A549 (cell line): ENCODE results near the gene NTS. TPM values are rescaled to one million over a fixed set of nuclear protein-coding genes. Genes with fewer than 3 reads are reported as not detected.

Source experiments
- ATAC-seq, 2 experiments: fragments of 200-7000 bp in 1 of 2; fragments of >200 bp in 1 of 2; cut with Nextera tagmentation in 1 of 2; cut with Tn5 transposase in 1 of 2; 3 replicates each; pipeline versions ENCODE4 v1.8.0 to v1.9.1; 2018 to 2020; ENCODE audit warnings: mild to moderate bottlenecking in 1 of 2, moderate library complexity in 1 of 2
- CTCF ChIA-PET: fragments of 300-600 bp; sonication (Branson Sonifier 250); formaldehyde crosslinking; extraction: SDS; loops from one replicate; lab custom pipeline; 2021; ENCODE audit warnings: antibody characterized with exemption, inconsistent platforms; lab: Yijun Ruan, JAX
- POLR2A ChIA-PET: fragments of 350-600 bp; formaldehyde crosslinking; extraction: SDS; loops from one replicate; lab custom pipeline; 2021; ENCODE audit warnings: antibody characterized with exemption, inconsistent platforms; lab: Yijun Ruan, JAX
- DNase-seq, 2 experiments: peaks; one replicate each; pipeline versions ENCODE4 v3.0.0 to v3.0.0-alpha.2; 2011 to 2016; ENCODE audit warnings: low read depth in 1 of 2, low spot score in 1 of 2
- FAIRE-seq: peaks from 2 replicates; lab custom pipeline; 2011; peaks lifted over from hg19 to GRCh38; lab: Jason Lieb, UNC
- H3K27ac ChIP-seq, 2 experiments: fragments of >200 bp; sonication (Bioruptor Twin); formaldehyde crosslinking; 3 replicates each; pipeline ENCODE4 v1.5.1; 2016 to 2017
- H3K4me1 ChIP-seq: fragments of >200 bp; sonication (Bioruptor Twin); formaldehyde crosslinking; 3 replicates; pipeline ENCODE4 v1.6.1; 2016
- H3K4me2 ChIP-seq: fragments of >200 bp; sonication (Bioruptor Twin); formaldehyde crosslinking; 3 replicates; pipeline ENCODE4 v1.6.1; 2016
- H3K4me3 ChIP-seq: fragments of >200 bp; sonication (Bioruptor Twin); formaldehyde crosslinking; 3 replicates; pipeline ENCODE4 v1.5.1; 2016
- H3K9me3 ChIP-seq: fragments of >200 bp; sonication (Bioruptor Twin); formaldehyde crosslinking; 3 replicates; pipeline ENCODE4 v1.6.1; 2016
- CBX2 ChIP-seq: fragments of 200-600 bp; sonication (generic); IDR thresholded peaks from 2 replicates; pipeline ENCODE4 v1.6.1; 2016; ENCODE audit warnings: low read depth, mild to moderate bottlenecking, borderline replicate concordance
- CEBPB ChIP-seq, 2 experiments: fragments of >200 bp in 1 of 2; sonication (Bioruptor Twin) in 1 of 2; formaldehyde crosslinking in 1 of 2; IDR thresholded peaks; 2 replicates each; pipeline ENCODE4 v1.6.1; 2012 to 2016
- CHD2 ChIP-seq: fragments of 150-350 bp; IDR thresholded peaks from 2 replicates; pipeline ENCODE4 v1.6.1; 2014; ENCODE audit warnings: low read length; ENCODE audit not compliant: partially characterized antibody
- CHD4 ChIP-seq: fragments of 200-600 bp; sonication (generic); IDR thresholded peaks from 2 replicates; pipeline ENCODE4 v1.6.1; 2016; ENCODE audit warnings: antibody characterized with exemption, mild to moderate bottlenecking, borderline replicate concordance
- E2F6 ChIP-seq: IDR thresholded peaks from 2 replicates; pipeline ENCODE4 v1.6.1; 2012; ENCODE audit warnings: low read depth, borderline replicate concordance
- EHF ChIP-seq: fragments of 250-450 bp; sonication (Bioruptor Pico); IDR thresholded peaks from 2 replicates; pipeline ENCODE4 v1.5.0; 2020; ENCODE audit warnings: mild to moderate bottlenecking
- EP300 ChIP-seq, 2 experiments: fragments of >200 bp; sonication (Bioruptor Twin); formaldehyde crosslinking; IDR thresholded peaks; 2 replicates in 1 of 2; 3 replicates in 1 of 2; pipeline ENCODE4 v1.6.1; 2016 to 2017
- ESRRA ChIP-seq: fragments of 150-350 bp; IDR thresholded peaks from 2 replicates; pipeline ENCODE4 v1.6.1; 2014; ENCODE audit warnings: mild to moderate bottlenecking, low read length, borderline replicate concordance
- FOSB ChIP-seq: fragments of 250-450 bp; sonication (Bioruptor Pico); IDR thresholded peaks from 2 replicates; pipeline ENCODE4 v1.5.0; 2020; ENCODE audit warnings: mild to moderate bottlenecking, moderate library complexity
- GATA3 ChIP-seq: IDR thresholded peaks from 2 replicates; pipeline ENCODE4 v1.6.1; 2012; ENCODE audit warnings: borderline replicate concordance
- HOXB13 ChIP-seq: fragments of 250-450 bp; sonication (Bioruptor Pico); IDR thresholded peaks from 2 replicates; pipeline ENCODE4 v1.5.0; 2020; ENCODE audit warnings: low read depth, mild to moderate bottlenecking, moderate library complexity
- JUN ChIP-seq, 2 experiments: fragments of >200 bp; sonication (Bioruptor Twin); formaldehyde crosslinking; IDR thresholded peaks; 2 replicates in 1 of 2; 3 replicates in 1 of 2; pipeline ENCODE4 v1.6.1; 2016 to 2017
- KDM1A ChIP-seq: fragments of 200-600 bp; sonication (generic); IDR thresholded peaks from 2 replicates; pipeline ENCODE4 v1.6.1; 2016; ENCODE audit warnings: low read depth, mild to moderate bottlenecking
- KDM5A ChIP-seq: fragments of 200-600 bp; sonication (generic); IDR thresholded peaks from 2 replicates; pipeline ENCODE4 v1.6.1; 2016; ENCODE audit warnings: antibody characterized with exemption, mild to moderate bottlenecking
- MAZ ChIP-seq: fragments of 150-350 bp; IDR thresholded peaks from 2 replicates; pipeline ENCODE4 v1.6.1; 2014; ENCODE audit warnings: antibody characterized with exemption, low read depth, low read length, borderline replicate concordance
- PBX3 ChIP-seq: IDR thresholded peaks from 2 replicates; pipeline ENCODE4 v1.6.1; 2012
- POLR2A ChIP-seq: IDR thresholded peaks from 2 replicates; pipeline ENCODE4 v1.6.1; 2012; ENCODE audit warnings: mild to moderate bottlenecking, low read length
- POLR2AphosphoS2 ChIP-seq: conservative IDR thresholded peaks from 2 replicates; pipeline ENCODE4 v1.6.1; 2012; ENCODE audit warnings: low read length, improper control_type of control experiment, inconsistent platforms
- RARB ChIP-seq: fragments of 250-450 bp; sonication (Bioruptor Pico); IDR thresholded peaks from 2 replicates; pipeline ENCODE4 v1.8.0; 2021; ENCODE audit warnings: mild to moderate bottlenecking, moderate library complexity
- RFX5 ChIP-seq: fragments of 450-650 bp; IDR thresholded peaks from 2 replicates; pipeline ENCODE4 v1.7.1; 2014; ENCODE audit warnings: antibody characterized with exemption, mild to moderate bottlenecking, moderate library complexity
- TP53 ChIP-seq: fragments of 250-450 bp; sonication (Bioruptor Pico); IDR thresholded peaks from 2 replicates; pipeline ENCODE4 v1.5.0; 2021; ENCODE audit warnings: mild to moderate bottlenecking, moderate library complexity
- ZNF302 ChIP-seq: fragments of 250-450 bp; sonication (Bioruptor Pico); IDR thresholded peaks from 2 replicates; pipeline ENCODE4 v1.9.0; 2021; ENCODE audit warnings: inconsistent platforms, mild to moderate bottlenecking, moderate library complexity
- ZSCAN20 ChIP-seq: fragments of 250-450 bp; sonication (Bioruptor Pico); IDR thresholded peaks from 2 replicates; pipeline ENCODE4 v1.8.0; 2022; ENCODE audit warnings: mild to moderate bottlenecking, moderate library complexity
- WGBS: methylation state at CpG from one replicate; pipeline ENCODE4 v1.1.6; 2017; ENCODE audit errors: missing lambda C conversion rate; 5-methylcytosine and 5-hydroxymethylcytosine counted together
- polyA plus RNA-seq, 4 experiments: library from polyadenylated mRNA; depleted of rRNA in 3 of 4; stranded (reverse); fragments of >200 nt; fragmentation: RNase III in 1 of 4; extraction: RNeasy Plus Mini Kit Qiagen cat#74134 plus additional on column Dnase treatment in 1 of 4; gene quantifications; 2 replicates in 3 of 4; 3 replicates in 1 of 4; pipeline ENCODE4 v1.2.3, GENCODE V29; 2011 to 2017
- TF ChIP-seq, protein P1 (sequence below): fragments of >200 bp; sonication (Bioruptor Twin); formaldehyde crosslinking; IDR thresholded peaks from 3 replicates; pipeline ENCODE4 v1.6.1; 2016
- TF ChIP-seq, protein P2 (sequence below): fragments of >200 bp; sonication (Bioruptor Twin); formaldehyde crosslinking; IDR thresholded peaks from 3 replicates; pipeline ENCODE4 v1.5.1; 2016
- TF ChIP-seq, protein P3 (sequence below): fragments of 250-450 bp; sonication (Bioruptor Pico); IDR thresholded peaks from 2 replicates; pipeline ENCODE4 v1.5.0; 2020; ENCODE audit warnings: low read depth, mild to moderate bottlenecking, moderate library complexity

NTS gene
- polyA plus RNA-seq, 2 of the 4 experiments (the other 2 are of a cell fraction): 101 to 119 TPM

DNA sequence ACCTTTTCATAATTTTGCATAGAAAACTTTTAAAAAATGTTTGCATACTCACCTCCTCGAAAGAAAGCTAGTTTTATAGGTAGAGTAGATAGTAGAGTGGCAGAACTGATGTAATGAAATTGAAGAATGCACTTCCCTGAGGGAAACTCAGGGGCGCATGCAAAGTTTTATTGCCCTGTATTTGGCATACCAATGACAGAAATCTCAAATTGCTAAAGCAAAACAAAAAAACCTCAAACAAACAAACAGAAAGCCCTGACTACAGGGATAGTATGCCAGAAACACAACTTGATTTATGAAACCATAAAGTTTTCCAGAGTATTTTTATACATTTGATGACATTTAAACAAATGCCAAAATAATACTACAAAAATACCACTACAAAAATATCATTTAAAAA lies 39.7 kb upstream of the NTS start:
- ATAC-seq (peak in 1 of 2 experiments; percentile 15; a peak in 1 of 6 replicates), FAIRE-seq (no peak), DNase-seq (no peak)
- no peaks in the 10 kb centered on the region for H3K9me3 ChIP-seq
- CTCF ChIA-PET: interaction anchor here (1.0 kb wide), 1 partner anchor 259 kb away, joined by 4 read pairs; no protein-coding TSS in a partner anchor
- H3K4me3 ChIP-seq: peak overlapping the region; percentile 42
- no peak for TF ChIP-seq CBX2
- no peak for TF ChIP-seq POLR2AphosphoS2
- TF ChIP-seq TP53 (CRISPR knock-in tag): no peak
- TF ChIP-seq CHD4: no peak
- TF ChIP-seq KDM1A: no peak
- TF ChIP-seq MAZ: no peak
- no peak for TF ChIP-seq RFX5
- TF ChIP-seq, protein P1, sequence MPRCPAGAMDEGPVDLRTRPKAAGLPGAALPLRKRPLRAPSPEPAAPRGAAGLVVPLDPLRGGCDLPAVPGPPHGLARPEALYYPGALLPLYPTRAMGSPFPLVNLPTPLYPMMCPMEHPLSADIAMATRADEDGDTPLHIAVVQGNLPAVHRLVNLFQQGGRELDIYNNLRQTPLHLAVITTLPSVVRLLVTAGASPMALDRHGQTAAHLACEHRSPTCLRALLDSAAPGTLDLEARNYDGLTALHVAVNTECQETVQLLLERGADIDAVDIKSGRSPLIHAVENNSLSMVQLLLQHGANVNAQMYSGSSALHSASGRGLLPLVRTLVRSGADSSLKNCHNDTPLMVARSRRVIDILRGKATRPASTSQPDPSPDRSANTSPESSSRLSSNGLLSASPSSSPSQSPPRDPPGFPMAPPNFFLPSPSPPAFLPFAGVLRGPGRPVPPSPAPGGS: no peak
- no peak for TF ChIP-seq POLR2A
- no peak for TF ChIP-seq PBX3
- TF ChIP-seq JUN (IDR thresholded peaks at IDR 0.05): no peak
- no peak for TF ChIP-seq ESRRA
- TF ChIP-seq EP300 (IDR thresholded peaks at IDR 0.05): no peak
- no peak for TF ChIP-seq RARB (CRISPR knock-in tag)
- TF ChIP-seq ZSCAN20 (CRISPR knock-in tag): no peak
- no peak for TF ChIP-seq CHD2
- peaks cover 23% of the 10 kb centered on the region for H3K4me1 ChIP-seq
- POLR2A ChIA-PET: no interaction called here
- H3K4me2 ChIP-seq: peak overlapping the region; percentile 63
- 16% methylated on average over 2 of the region's 2 CpGs for WGBS
- peak overlapping the region in 1 of 2 experiments; percentile 73; a peak in 2 of 6 replicates for H3K27ac ChIP-seq

DNA sequence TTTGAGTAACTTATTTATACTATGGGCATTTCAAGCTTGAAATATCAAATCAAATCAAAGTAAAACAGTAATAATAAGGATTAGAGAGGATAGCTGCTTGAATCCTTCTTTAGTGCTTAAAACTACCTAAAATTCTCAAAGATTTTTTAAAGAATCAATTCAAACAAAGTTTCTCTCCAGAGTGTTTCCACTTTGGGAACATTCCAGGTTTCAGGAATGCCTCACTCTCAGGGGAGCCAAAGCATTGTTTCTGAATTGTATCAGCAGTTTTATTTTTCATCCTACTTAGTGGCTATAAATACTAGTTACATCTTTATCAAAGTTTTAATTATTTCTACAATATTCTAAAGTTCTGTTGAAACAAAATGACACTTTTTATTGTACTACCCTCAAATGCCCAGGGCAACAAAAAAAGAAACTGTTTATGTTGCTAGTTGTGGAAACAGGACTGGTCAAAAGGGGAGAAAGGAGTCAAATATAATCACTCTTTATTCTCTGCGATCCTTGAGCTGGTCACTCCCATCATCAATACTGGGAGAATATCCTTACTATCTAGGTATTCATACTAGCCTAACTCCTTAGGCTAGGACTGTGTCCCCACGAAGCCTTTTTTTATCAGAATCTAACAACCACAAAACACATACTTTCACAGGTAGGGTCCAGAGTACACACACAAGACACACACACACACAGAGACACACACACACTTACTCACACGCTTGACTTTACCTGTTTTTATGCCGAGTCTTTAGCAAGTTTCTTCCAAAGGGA lies 38.5 kb upstream of the NTS start:
- Histone ChIP-seq H3K4me1 (peaks cover 23% of the 10 kb centered on the region), H3K27ac (peak overlapping the region; percentile 73 to 79), H3K4me2 (peak overlapping the region; percentile 63), H3K9me3 (no peaks in the 10 kb centered on the region), H3K4me3 (peak overlapping the region; percentile 42)
- ChIA-PET POLR2A (no interaction called here), CTCF (interaction anchor here (1.7 kb wide), 1 partner anchor 32 kb away, joined by 5 read pairs; no protein-coding TSS in a partner anchor)
- TF ChIP-seq, protein P1: no peak
- TF ChIP-seq E2F6 (no peak), CHD2 (no peak), EHF (CRISPR knock-in tag) (no peak), GATA3 (no peak), HOXB13 (CRISPR knock-in tag) (no peak), CEBPB (IDR thresholded peaks at IDR 0.05) (no peak), FOSB (CRISPR knock-in tag) (no peak), KDM5A (no peak), ZNF302 (no peak)
- TF ChIP-seq, protein P2, sequence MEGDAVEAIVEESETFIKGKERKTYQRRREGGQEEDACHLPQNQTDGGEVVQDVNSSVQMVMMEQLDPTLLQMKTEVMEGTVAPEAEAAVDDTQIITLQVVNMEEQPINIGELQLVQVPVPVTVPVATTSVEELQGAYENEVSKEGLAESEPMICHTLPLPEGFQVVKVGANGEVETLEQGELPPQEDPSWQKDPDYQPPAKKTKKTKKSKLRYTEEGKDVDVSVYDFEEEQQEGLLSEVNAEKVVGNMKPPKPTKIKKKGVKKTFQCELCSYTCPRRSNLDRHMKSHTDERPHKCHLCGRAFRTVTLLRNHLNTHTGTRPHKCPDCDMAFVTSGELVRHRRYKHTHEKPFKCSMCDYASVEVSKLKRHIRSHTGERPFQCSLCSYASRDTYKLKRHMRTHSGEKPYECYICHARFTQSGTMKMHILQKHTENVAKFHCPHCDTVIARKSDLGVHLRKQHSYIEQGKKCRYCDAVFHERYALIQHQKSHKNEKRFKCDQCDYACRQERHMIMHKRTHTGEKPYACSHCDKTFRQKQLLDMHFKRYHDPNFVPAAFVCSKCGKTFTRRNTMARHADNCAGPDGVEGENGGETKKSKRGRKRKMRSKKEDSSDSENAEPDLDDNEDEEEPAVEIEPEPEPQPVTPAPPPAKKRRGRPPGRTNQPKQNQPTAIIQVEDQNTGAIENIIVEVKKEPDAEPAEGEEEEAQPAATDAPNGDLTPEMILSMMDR: no peak
- TF ChIP-seq, protein P3, sequence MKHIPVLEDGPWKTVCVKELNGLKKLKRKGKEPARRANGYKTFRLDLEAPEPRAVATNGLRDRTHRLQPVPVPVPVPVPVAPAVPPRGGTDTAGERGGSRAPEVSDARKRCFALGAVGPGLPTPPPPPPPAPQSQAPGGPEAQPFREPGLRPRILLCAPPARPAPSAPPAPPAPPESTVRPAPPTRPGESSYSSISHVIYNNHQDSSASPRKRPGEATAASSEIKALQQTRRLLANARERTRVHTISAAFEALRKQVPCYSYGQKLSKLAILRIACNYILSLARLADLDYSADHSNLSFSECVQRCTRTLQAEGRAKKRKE: no peak
- DNase-seq: no peak
- ATAC-seq: peak; percentile 70 to 72
- FAIRE-seq: peak; percentile 49
- under 1% methylated on average over 4 of the region's 4 CpGs for WGBS
